ENCODE results near the gene PLA2G6. TPM values are rescaled to one million over a fixed set of nuclear protein-coding genes. Genes with fewer than 3 reads are reported as not detected.
"Not testable (repeated sequence)": the region's sequence is repeated elsewhere in the genome, so short reads cannot be mapped to it uniquely, and the experiment has no call there.

The PLA2G6 gene
- total RNA-seq, 2 experiments from 2014 or later, result 54.0 to 57.3 TPM

GRCh38 chr22:38189104-38189503 lies 7.5 kb upstream of the PLA2G6 start:
- H3K4me1 Mint-ChIP-seq, result no peaks in the 10 kb centered on the region
- intact Hi-C loops (cut with DNase I, micrococcal nuclease), result no loop called here
- H3K36me3 Mint-ChIP-seq (ENCODE audit: low read depth), result no peaks in the 10 kb centered on the region
- ATAC-seq (no peak), DNase-seq (no peak)
- H3K4me3 Mint-ChIP-seq, result no peak overlapping the region
- H3K27ac Mint-ChIP-seq, result no peak overlapping the region
- ChIA-PET CTCF (no interaction called here), POLR2A (no interaction called here)
- H3K9me3 Mint-ChIP-seq (ENCODE audit: low read depth), result no peaks in the 10 kb centered on the region
- H3K27me3 Mint-ChIP-seq, result no peaks in the 10 kb centered on the region

GRCh38 chr22:38187413-38188212 lies 6.0 kb upstream of the PLA2G6 start:
- no peaks in the 10 kb centered on the region for H3K36me3 Mint-ChIP-seq (ENCODE audit: low read depth)
- no peak overlapping the region for H3K27ac Mint-ChIP-seq
- ChIA-PET CTCF (interaction anchor here (0.6 kb wide), 1 partner anchor 136 kb away, joined by 3 read pairs; no protein-coding TSS in a partner anchor), POLR2A (no interaction called here)
- H3K27me3 Mint-ChIP-seq, result no peaks in the 10 kb centered on the region
- intact Hi-C loops (cut with DNase I, micrococcal nuclease), result no loop called here
- peaks cover 2% of the 10 kb centered on the region for H3K4me1 Mint-ChIP-seq
- ATAC-seq (no peak), DNase-seq (no peak)
- H3K9me3 Mint-ChIP-seq (ENCODE audit: low read depth), result no peaks in the 10 kb centered on the region
- no peak overlapping the region for H3K4me3 Mint-ChIP-seq

GRCh38 chr22:38186429-38186828 lies 4.8 kb upstream of the PLA2G6 start:
- ATAC-seq (no peak), DNase-seq (no peak)
- Mint-ChIP-seq H3K9me3 (ENCODE audit: low read depth) (no peaks in the 10 kb centered on the region), H3K4me3 (no peak overlapping the region), H3K27ac (no peak overlapping the region), H3K4me1 (peaks cover 5% of the 10 kb centered on the region), H3K36me3 (ENCODE audit: low read depth) (peaks cover under 1% of the 10 kb centered on the region), H3K27me3 (no peaks in the 10 kb centered on the region)
- POLR2A ChIA-PET, result interaction anchor here (0.6 kb wide), 1 partner anchor 29 kb away, joined by 3 read pairs; no protein-coding TSS in a partner anchor
- intact Hi-C loops (cut with DNase I, micrococcal nuclease), result no loop called here
- CTCF ChIA-PET, result interaction anchor here (0.6 kb wide), 1 partner anchor 275 kb away, joined by 4 read pairs; no protein-coding TSS in a partner anchor

GRCh38 chr22:38184788-38185187 lies 3.2 kb upstream of the PLA2G6 start:
- Mint-ChIP-seq H3K36me3 (ENCODE audit: low read depth) (peaks cover 6% of the 10 kb centered on the region), H3K27me3 (no peaks in the 10 kb centered on the region), H3K9me3 (ENCODE audit: low read depth) (no peaks in the 10 kb centered on the region), H3K27ac (no peak overlapping the region), H3K4me3 (no peak overlapping the region), H3K4me1 (peaks cover 22% of the 10 kb centered on the region)
- no peak for DNase-seq
- intact Hi-C loops (cut with DNase I, micrococcal nuclease), result no loop called here
- ChIA-PET CTCF (no interaction called here), POLR2A (no interaction called here)
- no peak for ATAC-seq

- H3K36me3 Mint-ChIP-seq (ENCODE audit: low read depth), result peaks cover 7% of the 10 kb centered on the region
- DNase-seq (peak; percentile 56), ATAC-seq (peak; percentile 9)
- POLR2A ChIA-PET, result no interaction called here
- intact Hi-C loops (cut with DNase I, micrococcal nuclease), result loop anchor here (1.0 to 2.0 kb wide), 14 partner anchors 20 to 573 kb away; partner anchors contain the start of genes MAFF (in 2 of the 2), ANKRD54 (in 1 of the 2), C22orf23 (in 1 of the 2) and CBY1 (in 1 of the 2)
- H3K4me3 Mint-ChIP-seq, result peak overlapping the region; percentile 96
- peak overlapping the region; percentile 98 for H3K27ac Mint-ChIP-seq
- peaks cover 32% of the 10 kb centered on the region for H3K4me1 Mint-ChIP-seq
- H3K9me3 Mint-ChIP-seq (ENCODE audit: low read depth), result no peaks in the 10 kb centered on the region
- CTCF ChIA-PET, result no interaction called here
- no peaks in the 10 kb centered on the region for H3K27me3 Mint-ChIP-seq
These were observed 683 bp downstream of the PLA2G6 start for GRCh38 chr22:38180841-38181452.

GRCh38 chr22:38178605-38178937 lies 3.1 kb downstream of the PLA2G6 start:
- peaks cover 32% of the 10 kb centered on the region for H3K4me1 Mint-ChIP-seq
- H3K36me3 Mint-ChIP-seq (ENCODE audit: low read depth); ATAC-seq; H3K9me3 Mint-ChIP-seq (ENCODE audit: low read depth); POLR2A ChIA-PET; H3K4me3 Mint-ChIP-seq; DNase-seq; intact Hi-C loops (cut with DNase I, micrococcal nuclease); H3K27me3 Mint-ChIP-seq; CTCF ChIA-PET: not testable (repeated sequence)
- peak overlapping the region; percentile 65 for H3K27ac Mint-ChIP-seq

GRCh38 chr22:38177926-38178604 lies 3.6 kb downstream of the PLA2G6 start:
- Mint-ChIP-seq H3K27me3 (no peaks in the 10 kb centered on the region), H3K36me3 (ENCODE audit: low read depth) (peaks cover 8% of the 10 kb centered on the region), H3K27ac (no peak overlapping the region), H3K4me1 (peaks cover 35% of the 10 kb centered on the region), H3K4me3 (no peak overlapping the region), H3K9me3 (ENCODE audit: low read depth) (no peaks in the 10 kb centered on the region)
- ChIA-PET CTCF (interaction anchor here (0.5 kb wide), 1 partner anchor 124 kb away, joined by 3 read pairs; no protein-coding TSS in a partner anchor), POLR2A (no interaction called here)
- intact Hi-C loops (cut with DNase I, micrococcal nuclease), result no loop called here
- DNase-seq (no peak), ATAC-seq (no peak)

- H3K9me3 Mint-ChIP-seq (ENCODE audit: low read depth); POLR2A ChIA-PET; DNase-seq; intact Hi-C loops (cut with DNase I, micrococcal nuclease); ATAC-seq; H3K4me3 Mint-ChIP-seq; H3K36me3 Mint-ChIP-seq (ENCODE audit: low read depth); H3K27ac Mint-ChIP-seq; CTCF ChIA-PET; H3K27me3 Mint-ChIP-seq: not testable (repeated sequence)
- H3K4me1 Mint-ChIP-seq, result peaks cover 38% of the 10 kb centered on the region
These were observed 4.1 kb downstream of the PLA2G6 start for GRCh38 chr22:38177571-38177925.

- Mint-ChIP-seq H3K4me3 (no peak overlapping the region), H3K4me1 (peaks cover 40% of the 10 kb centered on the region), H3K9me3 (ENCODE audit: low read depth) (no peaks in the 10 kb centered on the region), H3K36me3 (ENCODE audit: low read depth) (peaks cover 8% of the 10 kb centered on the region), H3K27ac (no peak overlapping the region), H3K27me3 (no peaks in the 10 kb centered on the region)
- intact Hi-C loops (cut with DNase I, micrococcal nuclease), result no loop called here
- ATAC-seq (no peak), DNase-seq (no peak)
- ChIA-PET POLR2A (no interaction called here), CTCF (interaction anchor here (0.5 kb wide), 1 partner anchor 610 kb away, joined by 3 read pairs; no protein-coding TSS in a partner anchor)
These were observed 4.6 kb downstream of the PLA2G6 start for GRCh38 chr22:38177044-38177443.

GRCh38 chr22:38176170-38176741 lies 5.4 kb downstream of the PLA2G6 start:
- CTCF ChIA-PET, result interaction anchor here (0.5 kb wide), 1 partner anchor 609 kb away, joined by 3 read pairs; no protein-coding TSS in a partner anchor
- Mint-ChIP-seq H3K9me3 (ENCODE audit: low read depth) (no peaks in the 10 kb centered on the region), H3K27me3 (no peaks in the 10 kb centered on the region), H3K27ac (no peak overlapping the region), H3K4me1 (peaks cover 38% of the 10 kb centered on the region), H3K36me3 (ENCODE audit: low read depth) (peaks cover 6% of the 10 kb centered on the region), H3K4me3 (no peak overlapping the region)
- intact Hi-C loops (cut with DNase I, micrococcal nuclease), result no loop called here
- POLR2A ChIA-PET, result no interaction called here
- DNase-seq (no peak), ATAC-seq (no peak)

GRCh38 chr22:38175206-38176118 lies 6.2 kb downstream of the PLA2G6 start:
- Mint-ChIP-seq H3K4me1 (peaks cover 30% of the 10 kb centered on the region), H3K27me3 (no peaks in the 10 kb centered on the region), H3K9me3 (ENCODE audit: low read depth) (no peaks in the 10 kb centered on the region), H3K27ac (no peak overlapping the region), H3K4me3 (no peak overlapping the region), H3K36me3 (ENCODE audit: low read depth) (peaks cover 6% of the 10 kb centered on the region)
- ATAC-seq, result no peak
- ChIA-PET CTCF (no interaction called here), POLR2A (no interaction called here)
- DNase-seq, result no peak
- intact Hi-C loops (cut with DNase I, micrococcal nuclease), result no loop called here
